Measurements from ENCODE around the gene TLR8.
A peak's percentile ranks its signal among the peaks of the same experiment; 100 is the strongest.

TLR8 gene
- total RNA-seq = 0 to 0.30 (median 0) reads per million in 4 donors

GRCh38 chrX:12906046-12906761 is at the start of gene TLR8:
TLR8 (plus strand) TSS chrX:12906620; CDS start chrX:12906707, 87 bp downstream.
- DNase-seq = no peak

- no peak for DNase-seq
These were observed 41.1 kb upstream of the TLR8 start for GRCh38 chrX:12865359-12865758.

GRCh38 chrX:12866451-12867377 is 39.7 kb upstream of the TLR8 start, which contains the start of gene TLR7:
TLR7 (plus strand) TSS chrX:12867072; CDS start chrX:12867579, 507 bp downstream.
- DNase-seq = no peak

- no peak for DNase-seq
These were observed 38.7 kb upstream of the TLR8 start for GRCh38 chrX:12867685-12868084.

- DNase-seq = no peak
These were observed 37.7 kb upstream of the TLR8 start for GRCh38 chrX:12868747-12869146.

- DNase-seq = no peak
These were observed 35.2 kb upstream of the TLR8 start for GRCh38 chrX:12871257-12871656.

GRCh38 chrX:12872741-12873140 is 33.7 kb upstream of the TLR8 start:
- DNase-seq = no peak

GRCh38 chrX:12874581-12874980 is 31.8 kb upstream of the TLR8 start:
- DNase-seq = no peak

GRCh38 chrX:12877386-12877785 is 29.0 kb upstream of the TLR8 start:
- no peak for DNase-seq

GRCh38 chrX:12878536-12878935 is 27.9 kb upstream of the TLR8 start:
- DNase-seq = no peak

GRCh38 chrX:12881914-12882313 is 24.5 kb upstream of the TLR8 start:
- no peak for DNase-seq

- DNase-seq = no peak
These were observed 20.9 kb upstream of the TLR8 start for GRCh38 chrX:12885508-12885907.

- DNase-seq = no peak
These were observed 19.9 kb upstream of the TLR8 start for GRCh38 chrX:12886545-12886944.

GRCh38 chrX:12887141-12887540 is 19.3 kb upstream of the TLR8 start:
- no peak for DNase-seq

- no peak for DNase-seq
These were observed 18.7 kb upstream of the TLR8 start for GRCh38 chrX:12887767-12888166.

GRCh38 chrX:12890467-12890866 is 16.0 kb upstream of the TLR8 start:
- peak in 1 of 5 donors; percentile 27 for DNase-seq

- DNase-seq = no peak
These were observed 15.2 kb upstream of the TLR8 start for GRCh38 chrX:12891171-12891570.

GRCh38 chrX:12891915-12892506 is 14.4 kb upstream of the TLR8 start:
- no peak for DNase-seq

GRCh38 chrX:12892716-12893115 is 13.7 kb upstream of the TLR8 start:
- no peak for DNase-seq

- peak; percentile 7 to 44 (median 14) for DNase-seq
These were observed 12.1 kb upstream of the TLR8 start for GRCh38 chrX:12894074-12895030.

- DNase-seq = no peak
These were observed 10.6 kb upstream of the TLR8 start for GRCh38 chrX:12895866-12896265.

- DNase-seq = no peak
These were observed 9.5 kb upstream of the TLR8 start for GRCh38 chrX:12896935-12897334.

Measured in T-helper 1 cell (primary cell).